SK-N-MC (cell line): ENCODE measurements around the gene NANOS3.

Experiments
- EZH2 ChIP-seq: fragments of 200-600 bp; sonication (generic); IDR thresholded peaks from one replicate; pipeline ENCODE4 v1.6.1; 2017; ENCODE audit warnings: antibody characterized with exemption
- POLR2AphosphoS5 ChIP-seq: IDR thresholded peaks from 2 replicates; pipeline ENCODE4 v1.6.1; 2012; ENCODE audit warnings: mild to moderate bottlenecking, low read depth, low read length, borderline replicate concordance

DNA sequence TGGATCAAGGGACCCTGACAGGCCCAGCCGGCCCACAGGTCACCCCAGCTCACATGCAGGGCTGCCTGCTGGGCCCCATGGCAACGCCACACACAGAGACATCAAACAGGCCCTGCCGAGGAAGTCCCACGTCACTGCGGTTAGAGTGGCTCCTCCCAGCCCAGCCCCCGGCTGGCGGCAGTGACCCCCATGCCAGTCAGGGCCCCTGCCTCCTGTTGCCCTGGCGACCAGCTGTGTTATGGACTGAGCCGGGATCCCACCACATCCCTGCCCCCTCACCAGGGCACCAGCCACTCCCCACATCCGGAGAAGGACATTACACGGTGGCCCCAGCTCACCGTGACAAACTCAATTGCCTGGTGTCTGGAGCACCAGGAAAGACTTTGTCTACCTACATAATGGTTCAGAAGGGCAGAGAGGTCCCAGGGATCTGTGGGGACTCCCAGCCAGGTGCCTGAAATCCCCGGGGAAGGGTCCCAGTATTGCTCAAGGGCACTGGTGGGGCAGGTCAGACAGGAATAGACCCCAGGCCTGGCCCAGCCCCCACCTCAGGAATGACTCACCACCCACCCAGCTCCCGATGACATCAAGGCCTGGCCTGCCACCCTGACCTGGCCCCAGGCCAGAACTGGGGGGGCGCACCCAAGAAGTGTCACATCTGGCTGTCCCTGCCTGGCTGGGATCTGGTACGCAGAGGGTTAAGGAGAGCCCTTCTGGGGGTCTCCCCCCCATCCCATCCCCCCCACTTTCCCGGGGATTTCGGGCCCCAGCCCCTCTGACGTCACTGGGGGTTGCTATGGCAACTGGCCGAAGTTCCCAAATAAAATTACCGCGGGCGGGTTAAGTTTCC is 30.2 kb upstream of the NANOS3 start:
- no peak; the same call in 1 of the 2 replicates for TF ChIP-seq POLR2AphosphoS5
- no peak for TF ChIP-seq EZH2
